ENCODE measurements around the gene MEI4. TPM values are rescaled to one million over a fixed set of nuclear protein-coding genes. Genes with fewer than 3 reads are reported as not detected.
"Not testable (repeated sequence)": the region's sequence is repeated elsewhere in the genome, so short reads cannot be mapped to it uniquely, and the experiment has no call there.

The MEI4 gene
- total RNA-seq, 4 donors from 2014 or later, result 0.67 to 5.8 (median 3.8) TPM

DNA sequence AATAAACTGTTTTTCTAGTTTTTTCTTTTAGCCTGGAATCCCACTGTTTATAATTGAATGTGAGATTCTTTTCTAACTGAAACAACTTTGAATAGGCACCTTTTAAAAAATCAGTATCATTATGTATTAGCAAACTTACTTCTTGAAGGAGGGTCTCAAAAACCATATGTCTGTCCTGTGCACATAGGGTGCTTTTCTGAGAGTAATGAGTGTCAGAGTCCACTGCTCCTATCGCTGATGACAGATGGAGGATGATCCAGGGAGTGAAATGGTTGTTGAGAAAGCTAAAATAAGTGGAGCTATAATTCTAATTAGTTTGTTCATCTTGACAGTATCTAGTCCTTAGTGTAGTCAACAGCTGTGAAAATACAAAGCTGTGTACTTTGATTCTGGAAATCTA is 35.8 kb downstream of the MEI4 start:
- 88 to 90% methylated on average over 1 of the region's 1 CpG for WGBS, 2 donors
- H3K27ac ChIP-seq, result no peak overlapping the region
- DNase-seq, result no peak
- TF ChIP-seq POLR2A (IDR thresholded peaks at IDR 0.05), result no peak
- TF ChIP-seq, protein P1, sequence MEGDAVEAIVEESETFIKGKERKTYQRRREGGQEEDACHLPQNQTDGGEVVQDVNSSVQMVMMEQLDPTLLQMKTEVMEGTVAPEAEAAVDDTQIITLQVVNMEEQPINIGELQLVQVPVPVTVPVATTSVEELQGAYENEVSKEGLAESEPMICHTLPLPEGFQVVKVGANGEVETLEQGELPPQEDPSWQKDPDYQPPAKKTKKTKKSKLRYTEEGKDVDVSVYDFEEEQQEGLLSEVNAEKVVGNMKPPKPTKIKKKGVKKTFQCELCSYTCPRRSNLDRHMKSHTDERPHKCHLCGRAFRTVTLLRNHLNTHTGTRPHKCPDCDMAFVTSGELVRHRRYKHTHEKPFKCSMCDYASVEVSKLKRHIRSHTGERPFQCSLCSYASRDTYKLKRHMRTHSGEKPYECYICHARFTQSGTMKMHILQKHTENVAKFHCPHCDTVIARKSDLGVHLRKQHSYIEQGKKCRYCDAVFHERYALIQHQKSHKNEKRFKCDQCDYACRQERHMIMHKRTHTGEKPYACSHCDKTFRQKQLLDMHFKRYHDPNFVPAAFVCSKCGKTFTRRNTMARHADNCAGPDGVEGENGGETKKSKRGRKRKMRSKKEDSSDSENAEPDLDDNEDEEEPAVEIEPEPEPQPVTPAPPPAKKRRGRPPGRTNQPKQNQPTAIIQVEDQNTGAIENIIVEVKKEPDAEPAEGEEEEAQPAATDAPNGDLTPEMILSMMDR (IDR thresholded peaks at IDR 0.05), result no peak
- no peaks in the 10 kb centered on the region for H3K36me3 ChIP-seq
- H3K9me3 ChIP-seq, result no peaks in the 10 kb centered on the region
- H3K4me3 ChIP-seq (replicated peaks in 1 of 3), result no peak overlapping the region
- no peaks in the 10 kb centered on the region for H3K27me3 ChIP-seq
- no peaks in the 10 kb centered on the region for H3K4me1 ChIP-seq
- intact Hi-C loops (cut with DNase I), result no loop called here

DNA sequence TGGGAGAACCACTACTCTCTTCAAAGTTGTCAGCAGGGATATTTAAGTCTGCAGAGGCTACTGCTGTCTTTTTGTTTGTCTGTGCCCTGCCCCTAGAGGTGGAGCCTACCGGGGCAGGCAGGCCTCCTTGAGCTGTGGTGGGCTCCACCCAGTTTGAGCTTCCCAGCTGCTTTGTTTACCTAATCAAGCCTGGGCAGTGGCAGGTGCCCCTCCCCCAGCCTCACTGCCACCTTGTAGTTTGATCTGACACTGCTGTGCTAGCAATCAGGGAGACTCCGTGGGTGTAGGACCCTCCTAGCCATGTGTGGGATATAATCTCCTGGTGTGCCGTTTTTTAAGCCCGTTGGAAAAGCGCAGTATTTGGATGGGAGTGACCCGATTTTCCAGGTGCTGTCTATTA is 47.3 kb downstream of the MEI4 start:
- DNase-seq; H3K27me3 ChIP-seq; H3K36me3 ChIP-seq; intact Hi-C loops (cut with DNase I); H3K27ac ChIP-seq; H3K4me3 ChIP-seq (replicated peaks in 1 of 3); H3K4me1 ChIP-seq; H3K9me3 ChIP-seq: not testable (repeated sequence)
- WGBS, 2 donors, result 86 to 91% methylated on average over 6 of the region's 6 CpGs

DNA sequence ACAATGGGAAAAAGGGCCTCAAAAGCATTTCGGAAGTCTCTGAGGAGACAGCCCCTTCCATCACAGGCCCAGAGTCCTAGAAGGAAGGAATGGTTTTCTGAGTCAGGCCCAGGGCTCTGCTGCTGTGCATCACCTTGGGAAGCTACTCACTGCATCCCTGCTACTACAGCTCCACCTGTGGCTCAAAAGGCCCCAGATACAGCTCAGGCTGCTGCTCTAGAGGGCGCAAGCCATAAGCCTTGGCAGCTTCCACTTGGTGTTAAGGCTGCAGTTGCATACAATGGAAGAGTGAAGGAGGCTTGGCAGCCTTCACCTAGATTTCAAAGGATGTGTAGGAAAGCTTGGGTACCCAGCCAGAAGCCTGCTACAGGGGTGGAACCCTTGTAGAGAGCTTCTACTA is 54.8 kb downstream of the MEI4 start:
- H3K9me3 ChIP-seq, result no peaks in the 10 kb centered on the region
- TF ChIP-seq POLR2A (IDR thresholded peaks at IDR 0.05), result no peak
- TF ChIP-seq, protein P1 (IDR thresholded peaks at IDR 0.05), result no peak
- no peak for DNase-seq
- no peak overlapping the region for H3K27ac ChIP-seq
- H3K27me3 ChIP-seq, result no peaks in the 10 kb centered on the region
- WGBS, 2 donors, result 85 to 88% methylated on average over 1 to 2 of the region's 2 CpGs
- no peaks in the 10 kb centered on the region for H3K4me1 ChIP-seq
- no peaks in the 10 kb centered on the region for H3K36me3 ChIP-seq
- intact Hi-C loops (cut with DNase I), result no loop called here
- H3K4me3 ChIP-seq (replicated peaks in 1 of 3), result no peak overlapping the region

DNA sequence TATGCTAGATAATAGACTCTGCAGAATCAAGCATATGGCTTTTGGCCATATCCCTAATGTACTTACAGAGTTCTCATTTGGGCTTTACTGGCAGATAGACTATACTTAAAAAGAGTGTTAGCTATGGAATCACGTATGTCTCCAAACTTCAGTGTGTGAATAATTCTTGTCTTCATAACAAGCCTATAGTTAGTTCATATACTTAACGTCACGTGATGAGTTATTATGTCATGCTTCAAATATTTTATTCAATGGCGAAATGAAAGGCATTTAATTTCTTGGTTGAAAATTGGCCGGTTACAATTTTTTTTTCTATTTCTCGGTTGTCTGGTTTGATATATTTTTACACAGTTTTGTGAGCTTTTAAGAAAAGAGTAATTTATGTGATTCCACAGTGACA is 62.7 kb downstream of the MEI4 start:
- DNase-seq, result no peak
- no peaks in the 10 kb centered on the region for H3K9me3 ChIP-seq
- no peak for TF ChIP-seq POLR2A (IDR thresholded peaks at IDR 0.05)
- H3K4me1 ChIP-seq, result no peaks in the 10 kb centered on the region
- no peaks in the 10 kb centered on the region for H3K27me3 ChIP-seq
- H3K4me3 ChIP-seq (replicated peaks in 1 of 3), result no peak overlapping the region
- WGBS, 2 donors, result 77 to 92% methylated on average over 6 of the region's 6 CpGs
- intact Hi-C loops (cut with DNase I), result no loop called here
- H3K36me3 ChIP-seq, result no peaks in the 10 kb centered on the region
- H3K27ac ChIP-seq, result no peak overlapping the region

DNA sequence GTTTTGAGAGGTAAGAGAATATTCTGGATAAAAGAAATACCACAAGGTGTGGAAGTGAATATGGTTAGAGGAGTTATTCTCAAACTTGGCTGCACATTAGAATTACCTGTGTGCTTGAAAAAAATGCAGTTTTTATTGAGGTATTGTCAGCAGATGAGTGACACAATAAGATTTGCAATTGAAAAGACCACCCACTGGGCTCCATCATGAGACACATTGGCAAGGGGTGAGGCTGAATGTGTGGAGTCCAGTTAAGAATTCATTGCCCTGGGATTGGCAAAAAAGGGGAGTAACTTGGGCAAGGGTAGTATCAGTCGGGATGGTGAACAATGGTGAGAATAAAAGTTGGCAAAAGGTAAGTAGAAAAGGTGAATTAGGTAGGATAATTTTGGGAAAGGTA is 63.5 kb downstream of the MEI4 start:
- no peak for DNase-seq
- no peaks in the 10 kb centered on the region for H3K36me3 ChIP-seq
- H3K9me3 ChIP-seq, result no peaks in the 10 kb centered on the region
- no peaks in the 10 kb centered on the region for H3K4me1 ChIP-seq
- no peak for TF ChIP-seq POLR2A (IDR thresholded peaks at IDR 0.05)
- TF ChIP-seq, protein P1 (IDR thresholded peaks at IDR 0.05), result no peak
- 79 to 85% methylated on average over 1 of the region's 1 CpG for WGBS, 2 donors
- H3K27ac ChIP-seq, result no peak overlapping the region
- intact Hi-C loops (cut with DNase I), result no loop called here
- H3K27me3 ChIP-seq, result no peaks in the 10 kb centered on the region
- H3K4me3 ChIP-seq (replicated peaks in 1 of 3), result no peak overlapping the region

DNA sequence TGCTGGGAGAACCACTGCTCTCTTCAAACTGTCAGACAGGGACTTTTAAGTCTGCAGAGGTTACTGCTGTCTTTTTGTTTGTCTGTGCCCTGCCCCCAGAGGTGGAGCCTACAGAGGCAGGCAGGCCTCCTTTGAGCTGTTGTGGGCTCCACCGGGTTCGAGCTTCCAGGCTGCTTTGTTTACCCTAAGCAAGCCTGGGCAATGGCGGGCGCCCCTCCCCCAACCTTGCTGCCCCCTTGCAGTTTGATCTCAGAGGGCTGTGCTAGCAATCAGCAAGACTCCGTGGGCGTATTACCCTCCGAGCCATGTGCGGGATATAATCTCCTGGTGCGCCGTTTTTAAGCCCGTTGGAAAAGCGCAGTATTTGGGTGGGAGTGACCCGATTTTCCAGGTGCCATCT is 83.2 kb downstream of the MEI4 start:
- 93 to 95% methylated on average over 13 of the region's 13 CpGs for WGBS, 2 donors
- H3K9me3 ChIP-seq; H3K4me1 ChIP-seq; intact Hi-C loops (cut with DNase I); H3K4me3 ChIP-seq (replicated peaks in 1 of 3); H3K27ac ChIP-seq; H3K36me3 ChIP-seq; H3K27me3 ChIP-seq; DNase-seq: not testable (repeated sequence)

DNA sequence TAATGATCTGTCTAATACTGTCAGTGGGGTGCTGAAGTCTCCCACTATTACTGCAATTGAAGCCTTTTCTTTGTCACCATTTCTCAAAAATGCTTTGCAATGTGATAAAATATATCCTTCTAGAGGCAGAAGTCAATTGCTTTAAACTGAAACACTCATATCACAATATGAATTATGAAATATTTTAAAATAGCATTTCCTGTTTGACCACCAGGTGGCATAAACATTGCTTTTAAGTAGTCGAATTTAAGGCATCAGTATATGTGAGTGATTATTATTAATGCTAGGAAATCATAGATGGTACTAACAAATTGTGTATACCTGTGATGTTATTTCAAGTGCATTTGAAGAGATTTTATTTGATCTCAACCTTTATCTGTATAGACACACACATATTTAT is 87.5 kb downstream of the MEI4 start:
- TF ChIP-seq POLR2A (IDR thresholded peaks at IDR 0.05), result no peak
- TF ChIP-seq, protein P1 (IDR thresholded peaks at IDR 0.05), result peak in 1 of 6 experiments; percentile 28
- 45 to 49% methylated on average over 1 of the region's 1 CpG for WGBS, 2 donors
- Histone ChIP-seq H3K4me1 (no peaks in the 10 kb centered on the region), H3K9me3 (no peaks in the 10 kb centered on the region), H3K36me3 (no peaks in the 10 kb centered on the region), H3K27ac (no peak overlapping the region), H3K4me3 (replicated peaks in 1 of 3) (no peak overlapping the region), H3K27me3 (no peaks in the 10 kb centered on the region)
- intact Hi-C loops (cut with DNase I), result no loop called here
- no peak for DNase-seq

DNA sequence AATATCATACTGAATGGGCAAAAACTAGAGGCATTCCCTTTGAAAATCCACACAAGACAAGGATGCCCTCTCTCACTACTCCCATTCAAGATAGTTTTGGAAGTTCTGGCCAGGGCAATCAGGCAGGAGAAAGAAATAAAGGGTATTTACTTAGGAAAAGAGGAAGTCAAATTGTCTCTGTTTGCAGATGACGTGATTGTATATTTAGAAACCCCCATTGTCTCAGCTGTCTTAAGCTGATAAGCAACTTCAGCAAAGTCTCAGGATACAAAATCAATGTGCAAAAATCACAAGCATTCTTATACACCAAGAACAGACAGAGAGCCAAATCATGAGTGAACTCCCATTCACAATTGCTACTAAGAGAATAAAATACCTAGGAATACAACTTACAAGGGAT is 99.3 kb downstream of the MEI4 start:
- 43 to 49% methylated on average over 1 of the region's 1 CpG for WGBS, 2 donors
- H3K4me3 ChIP-seq (replicated peaks in 1 of 3); DNase-seq; H3K36me3 ChIP-seq; intact Hi-C loops (cut with DNase I); H3K27me3 ChIP-seq; H3K27ac ChIP-seq; H3K9me3 ChIP-seq; H3K4me1 ChIP-seq: not testable (repeated sequence)

All from thyroid gland (tissue), 4 donors.